ENCODE data around the gene DMPK.
"Not testable (repeated sequence)": the region's sequence is repeated elsewhere in the genome, so short reads cannot be mapped to it uniquely, and the experiment has no call there.

DMPK gene

GRCh38 chr19:45733160-45733810 is 49.0 kb downstream of the DMPK start, which contains the start of gene MEIOSIN:
MEIOSIN (plus strand) TSS chr19:45733439; CDS start chr19:45735377, 1,938 bp downstream.
- DNase-seq = no peak

GRCh38 chr19:45730368-45731288 is 51.7 kb downstream of the DMPK start, which contains the start of gene FBXO46:
FBXO46 (minus strand) TSS chr19:45730896; CDS start chr19:45713495, 17,401 bp downstream.
- peak; percentile 95 to 99 (median 99) for DNase-seq

- no peak for DNase-seq
These were observed 52.4 kb downstream of the DMPK start for GRCh38 chr19:45729800-45730290.

- not testable (repeated sequence) for DNase-seq
These were observed 53.6 kb downstream of the DMPK start for GRCh38 chr19:45728683-45729082.

- not testable (repeated sequence) for DNase-seq
These were observed 62.2 kb downstream of the DMPK start for GRCh38 chr19:45720065-45720464.

All from NCI-H1417 (cell line).